ENCODE results near the gene INO80E.

DNA sequence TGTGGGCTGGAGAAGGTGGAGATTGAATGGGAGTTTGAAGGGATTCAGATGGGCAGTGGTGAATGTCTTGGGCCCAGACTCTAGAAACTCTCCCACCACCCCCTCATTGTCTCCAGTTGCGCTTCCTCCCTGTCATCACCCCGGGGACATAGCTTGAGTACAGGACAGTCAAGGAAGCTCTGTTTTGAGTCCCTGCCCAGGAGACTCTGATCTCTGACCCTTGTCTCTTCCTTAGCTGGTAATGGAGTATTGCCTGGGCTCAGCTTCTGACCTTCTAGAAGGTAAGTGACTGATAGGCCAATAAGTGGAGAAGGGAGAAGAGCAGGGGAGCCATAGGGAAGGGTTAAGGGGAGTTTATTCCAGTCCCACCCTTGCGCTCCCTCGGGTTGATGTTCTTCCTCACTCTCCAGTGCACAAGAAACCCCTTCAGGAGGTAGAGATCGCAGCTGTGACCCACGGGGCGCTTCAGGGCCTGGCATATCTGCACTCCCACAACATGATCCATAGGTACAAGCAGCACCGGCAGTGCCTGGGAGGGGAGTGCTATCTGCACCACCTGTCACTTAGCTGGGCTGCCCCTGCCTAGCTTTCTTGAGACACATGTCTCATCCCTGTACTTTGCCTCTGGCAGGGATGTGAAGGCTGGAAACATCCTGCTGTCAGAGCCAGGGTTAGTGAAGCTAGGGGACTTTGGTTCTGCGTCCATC is 17.3 kb upstream of the INO80E start:
- TF ChIP-seq CTCF (conservative IDR thresholded peaks at IDR 0.05 in 1 of 2, IDR thresholded peaks at IDR 0.05 in 1 of 2; ENCODE audit: extremely low read depth in 1 of 2, insufficient read depth in 1 of 2, low read depth in 1 of 2, low read length in 2 of 2) (no peak), EZH2 (IDR thresholded peaks at IDR 0.05; ENCODE audit: borderline replicate concordance, low read length) (no peak)

Data from mammary epithelial cell (primary cell).